Natural killer cell (primary cell): ENCODE data around the gene MARCHF6. TPM values are rescaled to one million over a fixed set of nuclear protein-coding genes. Genes with fewer than 3 reads are reported as not detected.
A peak's percentile ranks its signal among the peaks of the same experiment; 100 is the strongest.
"Not testable (repeated sequence)": the region's sequence is repeated elsewhere in the genome, so short reads cannot be mapped to it uniquely, and the experiment has no call there.

Experiments
- ATAC-seq, 3 donors: fragments of 150-1000 bp in 2 of 3; fragments of 200-7000 bp in 1 of 3; cut with Tn5 transposase; 1 replicate in 1 of 3; 2 replicates in 2 of 3; pipeline ENCODE4 v1.10.0; 2021; ENCODE audit warnings: mild to moderate bottlenecking in 2 of 3, moderate library complexity in 2 of 3
- DNase-seq, 2 donors: peaks; one replicate each; pipeline versions ENCODE4 v3.0.0 to v3.0.0-alpha.2; 2013 to 2021; ENCODE audit warnings: mixed read lengths in 1 of 2
- H3K27ac ChIP-seq: one replicate; pipeline ENCODE4 v1.5.1; 2013; ENCODE audit warnings: mild to moderate bottlenecking, low read length
- H3K27me3 ChIP-seq: one replicate; pipeline ENCODE4 v1.6.1; 2013; ENCODE audit warnings: low read length; ENCODE audit not compliant: control insufficient read depth, insufficient read depth
- H3K36me3 ChIP-seq: one replicate; pipeline ENCODE4 v1.6.1; 2013; ENCODE audit warnings: low read length; ENCODE audit not compliant: control insufficient read depth, insufficient read depth
- H3K4me1 ChIP-seq: one replicate; pipeline ENCODE4 v1.6.1; 2013; ENCODE audit warnings: low read length; ENCODE audit not compliant: control insufficient read depth, insufficient read depth
- H3K4me3 ChIP-seq: one replicate; pipeline ENCODE4 v1.5.1; 2013; ENCODE audit warnings: low read length
- H3K9me3 ChIP-seq: one replicate; pipeline ENCODE4 v1.6.1; 2013; ENCODE audit warnings: low read length; ENCODE audit not compliant: control insufficient read depth, insufficient read depth
- H3K27ac Mint-ChIP-seq, 2 donors: one replicate each; pipeline ENCODE4 v1.8.0; 2022; ENCODE audit warnings: mild to moderate bottlenecking in 2 of 2, mixed read lengths in 2 of 2, moderate library complexity in 1 of 2
- H3K27me3 Mint-ChIP-seq, 2 donors: one replicate each; pipeline ENCODE4 v1.8.0; 2022; ENCODE audit warnings: low read depth in 2 of 2, mixed read lengths in 2 of 2
- H3K36me3 Mint-ChIP-seq: one replicate; pipeline ENCODE4 v1.8.0; 2022; ENCODE audit warnings: mixed read lengths
- H3K4me1 Mint-ChIP-seq, 2 donors: one replicate each; pipeline ENCODE4 v1.8.0; 2022; ENCODE audit warnings: mixed read lengths in 2 of 2
- H3K4me3 Mint-ChIP-seq: one replicate; pipeline ENCODE4 v1.8.0; 2022; ENCODE audit warnings: mild to moderate bottlenecking, moderate library complexity, mixed read lengths
- H3K9me3 Mint-ChIP-seq, 2 donors: one replicate each; pipeline ENCODE4 v1.8.0; 2022; ENCODE audit warnings: mixed read lengths in 2 of 2
- WGBS: methylation state at CpG from one replicate; pipeline ENCODE4 v1.1.7; 2013; ENCODE audit warnings: missing lambda C conversion rate; ENCODE audit not compliant: insufficient coverage; 5-methylcytosine and 5-hydroxymethylcytosine counted together
- intact Hi-C: fragments of 100-400 bp; cut with micrococcal nuclease; formaldehyde crosslinking; loops from one replicate; pipeline ENCODE4 v1.14.2; 2022
- total RNA-seq, 4 donors: library from RNA; stranded (reverse); fragments of 120-200 nt in 1 of 4; gene quantifications; one replicate each; pipeline versions ENCODE4 v1.2.3 to v1.2.4, GENCODE V29; 2013 to 2022
- TF ChIP-seq, protein P1 (sequence below): fragments of 200-600 bp; IDR thresholded peaks from one replicate; pipeline ENCODE4 v1.8.0; 2022; ENCODE audit warnings: antibody characterized with exemption

The MARCHF6 gene
- total RNA-seq, 3 donors from 2014 or later (not counting 1 experiment from before 2014, with no cell fraction given): 160 to 173 (median 164) TPM

DNA sequence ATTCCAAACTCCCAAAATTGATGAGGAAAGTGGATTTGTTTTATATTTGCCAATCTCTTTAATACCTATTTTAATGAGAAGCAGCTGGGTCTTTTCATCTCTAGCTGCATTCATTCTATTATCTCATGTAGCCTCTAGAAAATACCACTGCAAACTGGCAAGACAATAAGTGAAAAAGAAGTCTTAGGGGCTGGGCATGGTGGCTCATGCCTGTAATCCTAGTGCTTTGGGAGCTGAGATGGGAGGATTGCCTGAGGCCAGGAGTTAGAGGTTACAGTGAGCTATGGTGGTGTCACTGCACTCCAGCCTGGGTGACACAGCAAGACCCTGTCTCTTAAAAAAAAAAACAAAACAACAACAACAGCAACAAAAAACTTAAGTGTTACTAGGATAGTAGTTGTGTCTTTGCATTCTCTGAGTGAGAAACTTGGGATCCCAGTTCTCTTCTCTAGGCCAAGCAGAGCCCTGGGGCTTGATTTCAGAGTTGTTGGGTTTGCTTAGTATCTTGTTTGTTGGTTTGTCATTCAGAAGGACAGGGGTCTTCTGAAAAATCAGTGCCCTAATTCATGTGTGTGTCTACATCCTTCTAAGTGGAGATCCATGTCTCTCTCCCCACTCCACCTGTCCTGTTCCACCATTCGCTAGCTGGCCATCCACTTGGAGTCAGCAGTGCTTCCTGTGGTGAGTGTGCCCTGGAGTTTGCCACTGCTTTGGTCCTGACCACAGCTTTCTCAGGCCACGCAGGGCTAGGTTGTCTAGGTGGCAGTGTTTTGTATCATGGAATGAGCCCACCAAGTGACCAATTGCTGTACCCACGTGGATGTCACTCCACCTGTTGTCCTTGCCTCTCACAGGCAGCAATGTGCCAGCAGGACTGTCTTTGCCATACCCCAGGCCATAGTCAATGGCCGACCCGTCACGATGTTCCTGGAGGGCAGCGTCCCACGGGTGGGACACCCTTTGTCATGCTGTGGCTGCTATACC lies 19.5 kb downstream of the MARCHF6 start:
- H3K27ac Mint-ChIP-seq: peak overlapping the region; percentile 11 to 79
- WGBS: 83% methylated on average over 8 of the region's 8 CpGs
- ATAC-seq (no peak), DNase-seq (no peak)
- no peak overlapping the region for H3K4me3 Mint-ChIP-seq
- peaks cover 78 to 80% of the 10 kb centered on the region in 2 donors for H3K4me1 Mint-ChIP-seq
- no peak overlapping the region for H3K27ac ChIP-seq
- no peaks in the 10 kb centered on the region for H3K27me3 ChIP-seq
- H3K36me3 ChIP-seq: no peaks in the 10 kb centered on the region
- TF ChIP-seq, protein P1, sequence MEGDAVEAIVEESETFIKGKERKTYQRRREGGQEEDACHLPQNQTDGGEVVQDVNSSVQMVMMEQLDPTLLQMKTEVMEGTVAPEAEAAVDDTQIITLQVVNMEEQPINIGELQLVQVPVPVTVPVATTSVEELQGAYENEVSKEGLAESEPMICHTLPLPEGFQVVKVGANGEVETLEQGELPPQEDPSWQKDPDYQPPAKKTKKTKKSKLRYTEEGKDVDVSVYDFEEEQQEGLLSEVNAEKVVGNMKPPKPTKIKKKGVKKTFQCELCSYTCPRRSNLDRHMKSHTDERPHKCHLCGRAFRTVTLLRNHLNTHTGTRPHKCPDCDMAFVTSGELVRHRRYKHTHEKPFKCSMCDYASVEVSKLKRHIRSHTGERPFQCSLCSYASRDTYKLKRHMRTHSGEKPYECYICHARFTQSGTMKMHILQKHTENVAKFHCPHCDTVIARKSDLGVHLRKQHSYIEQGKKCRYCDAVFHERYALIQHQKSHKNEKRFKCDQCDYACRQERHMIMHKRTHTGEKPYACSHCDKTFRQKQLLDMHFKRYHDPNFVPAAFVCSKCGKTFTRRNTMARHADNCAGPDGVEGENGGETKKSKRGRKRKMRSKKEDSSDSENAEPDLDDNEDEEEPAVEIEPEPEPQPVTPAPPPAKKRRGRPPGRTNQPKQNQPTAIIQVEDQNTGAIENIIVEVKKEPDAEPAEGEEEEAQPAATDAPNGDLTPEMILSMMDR: no peak
- no peak overlapping the region for H3K4me3 ChIP-seq
- no peaks in the 10 kb centered on the region for H3K36me3 Mint-ChIP-seq
- H3K9me3 Mint-ChIP-seq: peaks cover 0 to 2% of the 10 kb centered on the region in 2 donors
- H3K27me3 Mint-ChIP-seq: no peaks in the 10 kb centered on the region
- intact Hi-C loops: no loop called here
- H3K9me3 ChIP-seq: no peaks in the 10 kb centered on the region
- H3K4me1 ChIP-seq: peaks cover 41% of the 10 kb centered on the region

- TF ChIP-seq, protein P1: no peak
- H3K27ac ChIP-seq: no peak overlapping the region
- H3K9me3 ChIP-seq: no peaks in the 10 kb centered on the region
- Mint-ChIP-seq H3K9me3 (peaks cover 0 to 2% of the 10 kb centered on the region in 2 donors), H3K27ac (peak overlapping the region; percentile 65 to 79), H3K36me3 (no peaks in the 10 kb centered on the region), H3K27me3 (no peaks in the 10 kb centered on the region), H3K4me3 (peak overlapping the region; percentile 60), H3K4me1 (peaks cover 74 to 77% of the 10 kb centered on the region in 2 donors)
- intact Hi-C loops: loop anchor here (5.0 kb wide), 1 partner anchor 92 kb away; no protein-coding TSS in a partner anchor
- 81% methylated on average over 10 of the region's 11 CpGs for WGBS
- peaks cover 33% of the 10 kb centered on the region for H3K4me1 ChIP-seq
- no peak overlapping the region for H3K4me3 ChIP-seq
- ATAC-seq (peak in 1 of 3 donors; percentile 33), DNase-seq (no peak)
- no peaks in the 10 kb centered on the region for H3K27me3 ChIP-seq
- H3K36me3 ChIP-seq: no peaks in the 10 kb centered on the region
Measured at GRCh38 chr5:10374046-10375022, 20.8 kb downstream of the MARCHF6 start.

- Mint-ChIP-seq H3K4me1 (peaks cover 68 to 82% of the 10 kb centered on the region in 2 donors), H3K27ac (peak overlapping the region; percentile 65 to 79)
- H3K4me3 Mint-ChIP-seq, H3K36me3 Mint-ChIP-seq, ATAC-seq, H3K27me3 Mint-ChIP-seq, H3K9me3 Mint-ChIP-seq, H3K27me3 ChIP-seq, H3K9me3 ChIP-seq, H3K27ac ChIP-seq, H3K36me3 ChIP-seq, H3K4me3 ChIP-seq, DNase-seq: not testable (repeated sequence)
- intact Hi-C loops: loop anchor here (5.0 kb wide), 1 partner anchor 93 kb away; no protein-coding TSS in a partner anchor
- 98% methylated on average over 27 of the region's 29 CpGs for WGBS
- H3K4me1 ChIP-seq: peaks cover 33% of the 10 kb centered on the region
Measured at GRCh38 chr5:10375146-10375545, 21.7 kb downstream of the MARCHF6 start.
